GM21526 (cell line): ENCODE results near the gene PRXL2C.
"Not testable (repeated sequence)": the region's sequence is repeated elsewhere in the genome, so short reads cannot be mapped to it uniquely, and the experiment has no call there.

Experiments
- ATAC-seq: cut with Tn5 transposase; IDR thresholded peaks from one replicate; pipeline ENCODE4 v1.9.1; 2021; ENCODE audit warnings: moderate library complexity; ENCODE audit not compliant: unreplicated experiment, low FRiP score

The PRXL2C gene

GRCh38 chr9:96655198-96655851 is at the start of gene PRXL2C:
Gene PRXL2C (minus strand): TSS chr9:96655317. CDS start chr9:96655281, 36 bp downstream.
- peak; percentile 65 for ATAC-seq

GRCh38 chr9:96700721-96701375 is 45.7 kb upstream of the PRXL2C start:
- ATAC-seq = not testable (repeated sequence)

DNA sequence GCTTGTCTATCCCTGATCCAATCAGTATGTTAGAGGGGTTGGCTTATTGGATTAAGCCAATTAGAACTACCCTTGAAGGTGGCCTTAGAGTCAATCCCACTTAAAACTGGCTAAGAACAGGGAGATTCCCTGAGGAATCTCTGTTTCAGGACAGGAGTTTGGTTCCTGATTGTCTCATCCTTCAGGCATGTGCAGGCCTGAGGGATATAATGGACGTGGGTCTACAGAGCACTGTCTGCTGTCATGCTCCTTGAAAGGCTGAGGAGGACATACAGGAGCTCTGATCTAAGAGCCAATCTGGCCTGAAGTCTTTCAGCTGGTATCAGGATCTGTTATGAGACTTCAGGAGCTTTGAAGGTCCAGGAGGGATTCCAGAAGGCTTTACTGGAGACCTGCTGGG is 36.2 kb upstream of the PRXL2C start:
- no peak for ATAC-seq

DNA sequence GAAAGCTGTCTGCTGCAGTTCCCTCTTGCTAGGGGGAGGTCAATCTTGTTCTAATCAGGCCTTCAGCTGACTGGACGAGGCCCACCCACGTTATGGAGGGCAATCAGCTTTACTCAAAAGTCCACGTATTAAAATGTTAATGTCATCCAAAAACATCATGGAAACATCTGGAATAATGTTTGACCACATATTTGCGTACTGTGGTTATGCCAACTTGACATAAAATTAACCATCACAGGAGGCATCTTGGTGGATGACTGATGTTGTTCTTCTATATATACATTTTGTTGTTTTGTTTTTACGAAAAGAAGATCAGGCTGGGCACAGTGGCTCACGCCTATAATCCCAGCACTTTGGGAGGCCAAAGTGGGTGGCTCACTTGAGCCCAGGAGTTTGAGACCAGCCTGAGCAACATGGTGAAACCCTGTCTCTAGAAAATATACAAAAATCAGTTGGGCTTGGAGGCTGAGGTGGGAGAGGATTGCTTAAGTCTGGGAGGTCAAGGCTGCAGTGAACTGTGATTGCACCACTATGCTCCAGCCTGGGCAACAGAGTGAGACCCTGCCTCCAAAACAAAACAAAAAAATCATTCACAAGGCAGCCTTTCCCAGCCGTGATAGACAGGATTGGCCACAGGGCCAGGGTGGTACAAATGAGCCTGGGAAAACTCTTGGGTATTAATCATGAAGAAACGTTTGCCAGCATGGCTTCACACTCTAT is 33.8 kb upstream of the PRXL2C start:
- no peak for ATAC-seq

DNA sequence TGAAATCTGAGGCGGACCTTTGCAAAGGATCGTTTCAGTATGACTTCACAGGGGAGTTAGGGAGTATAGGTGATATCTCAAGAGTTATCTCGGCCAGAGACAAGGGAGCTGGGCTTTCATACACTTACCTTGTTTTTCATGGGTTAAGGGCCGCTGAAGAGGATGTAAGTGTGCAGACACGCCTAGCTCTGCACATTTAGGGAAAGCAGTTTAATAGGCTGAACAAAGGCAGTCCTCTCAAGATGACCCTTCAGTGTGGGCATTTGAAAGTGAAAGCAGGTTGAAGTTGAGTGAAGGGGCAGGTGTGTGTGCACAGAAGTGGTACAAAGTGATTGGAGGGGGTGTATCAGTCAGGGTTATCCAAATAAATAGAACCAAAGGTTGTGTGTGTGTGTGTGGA is 33.1 kb upstream of the PRXL2C start:
- ATAC-seq = no peak

- ATAC-seq = no peak
These were observed 31.7 kb upstream of the PRXL2C start for GRCh38 chr9:96686638-96687335.

GRCh38 chr9:96680812-96681499 is 25.8 kb upstream of the PRXL2C start:
- ATAC-seq = no peak

- ATAC-seq = no peak
These were observed 19.9 kb upstream of the PRXL2C start for GRCh38 chr9:96674906-96675538.

DNA sequence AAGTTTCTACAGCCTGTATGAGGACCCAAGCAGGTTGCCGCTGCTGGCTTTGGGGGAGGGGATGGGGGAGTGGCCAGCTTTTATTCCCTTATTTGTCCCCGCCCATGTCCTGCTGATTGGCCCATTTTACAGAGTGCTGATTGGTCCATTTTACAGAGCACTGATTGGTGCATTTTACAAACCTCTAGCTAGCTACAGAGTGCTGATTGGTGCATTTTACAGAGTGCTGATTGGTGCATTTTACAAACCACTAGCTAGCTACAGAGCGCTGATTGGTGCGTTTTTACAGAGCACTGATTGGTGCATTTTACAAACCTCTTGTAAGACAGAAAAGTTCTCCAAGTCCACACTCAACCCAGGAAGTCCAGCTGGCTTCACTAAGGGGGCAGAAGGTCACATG is 18.7 kb upstream of the PRXL2C start:
- not testable (repeated sequence) for ATAC-seq

- no peak for ATAC-seq
These were observed 13.9 kb upstream of the PRXL2C start for GRCh38 chr9:96668868-96669534.

GRCh38 chr9:96667363-96667728 is 12.2 kb upstream of the PRXL2C start:
- ATAC-seq = no peak

GRCh38 chr9:96666653-96667362 is 11.7 kb upstream of the PRXL2C start:
- not testable (repeated sequence) for ATAC-seq

- ATAC-seq = no peak
These were observed 10.7 kb upstream of the PRXL2C start for GRCh38 chr9:96665789-96666188.

DNA sequence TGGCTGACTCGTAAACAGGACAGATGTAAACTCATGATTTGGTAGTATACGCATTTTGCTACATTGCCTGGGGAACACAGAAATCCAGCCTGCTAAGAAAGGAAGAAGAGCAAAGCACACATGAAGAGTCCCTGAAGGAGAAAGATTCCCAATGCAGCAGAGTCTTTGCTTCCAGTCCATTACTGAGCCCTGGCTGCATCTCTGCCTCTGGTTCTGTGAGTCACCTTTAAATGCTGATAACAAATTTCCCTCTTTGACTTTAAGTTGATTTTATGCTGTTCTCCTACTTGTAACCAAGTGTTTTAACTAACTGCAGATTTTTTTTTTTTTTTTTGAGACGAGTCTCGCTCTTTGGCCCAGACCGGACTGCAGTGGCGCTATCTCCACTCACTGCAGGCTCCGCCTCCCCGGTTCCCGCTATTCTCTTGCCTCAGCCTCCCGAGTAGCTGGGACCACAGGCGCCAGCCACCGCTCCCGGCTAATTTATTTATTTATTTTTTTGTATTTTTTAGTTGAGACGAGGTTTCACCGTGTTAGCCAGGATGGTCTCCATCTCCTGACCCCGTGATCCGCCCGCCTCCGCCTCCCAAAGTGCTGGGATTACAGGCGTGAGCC is 8.5 kb upstream of the PRXL2C start:
- ATAC-seq = no peak

GRCh38 chr9:96661711-96662110 is 6.6 kb upstream of the PRXL2C start:
- ATAC-seq = no peak

- no peak for ATAC-seq
These were observed 5.7 kb upstream of the PRXL2C start for GRCh38 chr9:96660692-96661248.

- ATAC-seq = peak; percentile 48
These were observed 493 bp downstream of the PRXL2C start for GRCh38 chr9:96654450-96655197.
